Measurements from ENCODE around the gene NEDD4L. TPM values are rescaled to one million over a fixed set of nuclear protein-coding genes. Genes with fewer than 3 reads are reported as not detected.

NEDD4L gene
- total RNA-seq, 1 donor from 2014 or later = 41.1 TPM

- no peak overlapping the region for H3K27ac Mint-ChIP-seq (ENCODE audit: unreplicated experiment)
- H3K27me3 Mint-ChIP-seq (ENCODE audit: unreplicated experiment) = no peaks in the 10 kb centered on the region
- peaks cover 19% of the 10 kb centered on the region for H3K4me1 Mint-ChIP-seq (ENCODE audit: unreplicated experiment)
- peak; percentile 18 for TF ChIP-seq CTCF (IDR thresholded peaks at IDR 0.05)
- no peak overlapping the region for H3K4me3 Mint-ChIP-seq (ENCODE audit: unreplicated experiment)
- no peaks in the 10 kb centered on the region for H3K9me3 Mint-ChIP-seq (ENCODE audit: unreplicated experiment)
- peaks cover 22% of the 10 kb centered on the region for H3K36me3 Mint-ChIP-seq (ENCODE audit: unreplicated experiment)
- DNase-seq (ENCODE audit: extremely low spot score, unreplicated experiment) = no peak
Observed at GRCh38 chr18:58335821-58336220, 291.8 kb downstream of the NEDD4L start.

GRCh38 chr18:58336605-58337004, 292.6 kb downstream of the NEDD4L start:
- Mint-ChIP-seq H3K4me3 (ENCODE audit: unreplicated experiment) (no peak overlapping the region), H3K4me1 (ENCODE audit: unreplicated experiment) (peaks cover 19% of the 10 kb centered on the region), H3K27ac (ENCODE audit: unreplicated experiment) (no peak overlapping the region), H3K36me3 (ENCODE audit: unreplicated experiment) (peaks cover 16% of the 10 kb centered on the region), H3K9me3 (ENCODE audit: unreplicated experiment) (no peaks in the 10 kb centered on the region), H3K27me3 (ENCODE audit: unreplicated experiment) (no peaks in the 10 kb centered on the region)
- no peak for DNase-seq (ENCODE audit: extremely low spot score, unreplicated experiment)
- no peak for TF ChIP-seq CTCF (IDR thresholded peaks at IDR 0.05)

GRCh38 chr18:58337285-58337684, 293.3 kb downstream of the NEDD4L start:
- H3K9me3 Mint-ChIP-seq (ENCODE audit: unreplicated experiment) = no peaks in the 10 kb centered on the region
- H3K4me3 Mint-ChIP-seq (ENCODE audit: unreplicated experiment) = no peak overlapping the region
- H3K4me1 Mint-ChIP-seq (ENCODE audit: unreplicated experiment) = peaks cover 19% of the 10 kb centered on the region
- no peaks in the 10 kb centered on the region for H3K27me3 Mint-ChIP-seq (ENCODE audit: unreplicated experiment)
- no peak for DNase-seq (ENCODE audit: extremely low spot score, unreplicated experiment)
- peaks cover 21% of the 10 kb centered on the region for H3K36me3 Mint-ChIP-seq (ENCODE audit: unreplicated experiment)
- no peak overlapping the region for H3K27ac Mint-ChIP-seq (ENCODE audit: unreplicated experiment)
- no peak for TF ChIP-seq CTCF (IDR thresholded peaks at IDR 0.05)

GRCh38 chr18:58337686-58338085, 293.7 kb downstream of the NEDD4L start:
- DNase-seq (ENCODE audit: extremely low spot score, unreplicated experiment) = no peak
- H3K4me1 Mint-ChIP-seq (ENCODE audit: unreplicated experiment) = peaks cover 19% of the 10 kb centered on the region

GRCh38 chr18:58338141-58338540, 294.1 kb downstream of the NEDD4L start:
- peaks cover 26% of the 10 kb centered on the region for H3K36me3 Mint-ChIP-seq (ENCODE audit: unreplicated experiment)
- H3K27me3 Mint-ChIP-seq (ENCODE audit: unreplicated experiment) = no peaks in the 10 kb centered on the region
- peaks cover 19% of the 10 kb centered on the region for H3K4me1 Mint-ChIP-seq (ENCODE audit: unreplicated experiment)
- no peak overlapping the region for H3K4me3 Mint-ChIP-seq (ENCODE audit: unreplicated experiment)
- TF ChIP-seq CTCF (IDR thresholded peaks at IDR 0.05) = no peak
- no peak for DNase-seq (ENCODE audit: extremely low spot score, unreplicated experiment)
- no peaks in the 10 kb centered on the region for H3K9me3 Mint-ChIP-seq (ENCODE audit: unreplicated experiment)
- H3K27ac Mint-ChIP-seq (ENCODE audit: unreplicated experiment) = no peak overlapping the region

More at GRCh38 chr18:58337686-58338085, 293.7 kb downstream of the NEDD4L start:
- H3K9me3 Mint-ChIP-seq (ENCODE audit: unreplicated experiment) = no peaks in the 10 kb centered on the region
- H3K36me3 Mint-ChIP-seq (ENCODE audit: unreplicated experiment) = peaks cover 24% of the 10 kb centered on the region
- no peak overlapping the region for H3K4me3 Mint-ChIP-seq (ENCODE audit: unreplicated experiment)
- H3K27ac Mint-ChIP-seq (ENCODE audit: unreplicated experiment) = no peak overlapping the region
- TF ChIP-seq CTCF (IDR thresholded peaks at IDR 0.05) = no peak
- H3K27me3 Mint-ChIP-seq (ENCODE audit: unreplicated experiment) = no peaks in the 10 kb centered on the region
